ENCODE results near the gene NELFCD.
"Not testable (repeated sequence)": the region's sequence is repeated elsewhere in the genome, so short reads cannot be mapped to it uniquely, and the experiment has no call there.

DNA sequence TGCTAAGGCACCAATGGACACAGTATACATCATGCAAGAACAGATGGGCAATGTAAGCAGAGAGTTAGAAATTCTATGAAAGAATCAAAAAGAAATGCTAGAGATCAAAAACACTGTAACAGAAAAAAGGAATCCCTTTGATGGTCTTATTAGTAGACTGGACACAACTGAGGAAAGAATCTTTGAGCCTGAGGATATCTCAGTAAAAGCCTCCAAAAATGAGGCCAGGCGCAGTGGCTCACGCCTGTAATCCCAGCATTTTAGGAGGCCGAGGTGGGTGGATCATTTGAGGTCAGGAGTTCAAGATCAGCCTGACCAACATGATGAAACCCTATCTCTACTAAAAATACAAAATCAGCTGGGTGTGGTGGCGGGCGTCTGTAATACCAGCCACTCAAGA is 17.1 kb upstream of the NELFCD start:
- TF ChIP-seq, protein P1, sequence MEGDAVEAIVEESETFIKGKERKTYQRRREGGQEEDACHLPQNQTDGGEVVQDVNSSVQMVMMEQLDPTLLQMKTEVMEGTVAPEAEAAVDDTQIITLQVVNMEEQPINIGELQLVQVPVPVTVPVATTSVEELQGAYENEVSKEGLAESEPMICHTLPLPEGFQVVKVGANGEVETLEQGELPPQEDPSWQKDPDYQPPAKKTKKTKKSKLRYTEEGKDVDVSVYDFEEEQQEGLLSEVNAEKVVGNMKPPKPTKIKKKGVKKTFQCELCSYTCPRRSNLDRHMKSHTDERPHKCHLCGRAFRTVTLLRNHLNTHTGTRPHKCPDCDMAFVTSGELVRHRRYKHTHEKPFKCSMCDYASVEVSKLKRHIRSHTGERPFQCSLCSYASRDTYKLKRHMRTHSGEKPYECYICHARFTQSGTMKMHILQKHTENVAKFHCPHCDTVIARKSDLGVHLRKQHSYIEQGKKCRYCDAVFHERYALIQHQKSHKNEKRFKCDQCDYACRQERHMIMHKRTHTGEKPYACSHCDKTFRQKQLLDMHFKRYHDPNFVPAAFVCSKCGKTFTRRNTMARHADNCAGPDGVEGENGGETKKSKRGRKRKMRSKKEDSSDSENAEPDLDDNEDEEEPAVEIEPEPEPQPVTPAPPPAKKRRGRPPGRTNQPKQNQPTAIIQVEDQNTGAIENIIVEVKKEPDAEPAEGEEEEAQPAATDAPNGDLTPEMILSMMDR (conservative IDR thresholded peaks at IDR 0.05; ENCODE audit: low read depth, low read length): not testable (repeated sequence)
- not testable (repeated sequence) for TF ChIP-seq EZH2 (IDR thresholded peaks at IDR 0.05; ENCODE audit: low read length, unreplicated experiment)

Measured in PC-3 (cell line).